Thoracic aorta (tissue), 2 donors: ENCODE measurements around the gene SOCS7. TPM values are rescaled to one million over a fixed set of nuclear protein-coding genes. Genes with fewer than 3 reads are reported as not detected.

Experiments used
- ATAC-seq: fragments of 150-250 bp; one replicate; pipeline ENCODE4 v1.8.0; 2017; ENCODE audit warnings: low read depth; ENCODE audit not compliant: insufficient number of reproducible peaks, low FRiP score
- DNase-seq: peaks from one replicate; pipeline ENCODE4 v3.0.0-alpha.2; 2020; ENCODE audit warnings: low spot score
- H3K27ac ChIP-seq, 2 donors: fragments of 200-600 bp; sonication (generic); 1 replicate in 1 of 2; 2 replicates in 1 of 2; pipeline ENCODE4 v1.5.1; 2016; ENCODE audit warnings: mild to moderate bottlenecking in 2 of 2, moderate library complexity in 2 of 2
- H3K27me3 ChIP-seq: fragments of 200-600 bp; sonication (generic); replicated peaks from 2 replicates; pipeline ENCODE4 v1.6.0; 2016; ENCODE audit warnings: mild to moderate bottlenecking; ENCODE audit not compliant: insufficient read depth
- H3K36me3 ChIP-seq: fragments of 200-600 bp; sonication (generic); one replicate; pipeline ENCODE4 v1.5.1; 2016
- H3K4me1 ChIP-seq, 2 donors: fragments of 200-600 bp; sonication (generic); 1 replicate in 1 of 2; 2 replicates in 1 of 2; pipeline versions ENCODE4 v1.5.1 to v1.6.0; 2016; ENCODE audit warnings: low read depth in 2 of 2, mild to moderate bottlenecking in 1 of 2; ENCODE audit not compliant: control insufficient read depth in 1 of 2
- H3K4me3 ChIP-seq: fragments of 200-600 bp; sonication (generic); 2 replicates; pipeline ENCODE4 v1.5.1; 2016; ENCODE audit warnings: mild to moderate bottlenecking
- H3K9me3 ChIP-seq: fragments of 200-600 bp; sonication (generic); 2 replicates; pipeline ENCODE4 v1.5.1; 2016
- total RNA-seq, 2 donors: library from RNA; depleted of rRNA; stranded (reverse); fragments of >200 nt; gene quantifications; one replicate each; pipeline versions ENCODE4 v1.1.0 to v1.2.3, GENCODE V29; 2016
- TF ChIP-seq, protein P1 (sequence below): fragments of 200-600 bp; sonication (generic); IDR thresholded peaks from one replicate; pipeline ENCODE4 v1.5.1; 2019; ENCODE audit warnings: antibody characterized with exemption

The SOCS7 gene
- total RNA-seq, 2 donors from 2014 or later, result 14.3 to 21.9 TPM

DNA sequence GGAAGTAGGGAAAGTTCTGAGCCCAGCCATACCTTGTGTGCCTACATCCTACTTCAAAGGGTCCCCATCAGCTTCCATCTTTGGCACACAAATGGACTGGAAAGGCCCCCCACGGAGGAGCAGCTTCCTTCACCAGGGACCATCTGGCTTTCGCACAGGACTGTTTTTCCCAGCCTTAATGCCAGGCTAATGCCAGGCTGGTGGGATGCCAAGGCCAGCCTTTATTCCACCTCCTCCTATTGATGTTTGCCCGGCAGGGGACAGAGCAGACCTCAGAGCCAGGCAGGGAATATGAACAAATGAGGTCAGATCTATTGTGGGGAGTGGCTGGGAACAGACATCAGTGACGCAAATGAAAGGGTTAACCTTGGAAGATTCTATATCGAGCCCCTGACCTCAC, 13.6 kb upstream of the SOCS7 start:
- Histone ChIP-seq H3K36me3 (no peaks in the 10 kb centered on the region), H3K4me3 (no peak overlapping the region), H3K9me3 (no peaks in the 10 kb centered on the region), H3K27ac (no peak overlapping the region), H3K4me1 (no peaks in the 10 kb centered on the region), H3K27me3 (no peaks in the 10 kb centered on the region)
- TF ChIP-seq, protein P1, sequence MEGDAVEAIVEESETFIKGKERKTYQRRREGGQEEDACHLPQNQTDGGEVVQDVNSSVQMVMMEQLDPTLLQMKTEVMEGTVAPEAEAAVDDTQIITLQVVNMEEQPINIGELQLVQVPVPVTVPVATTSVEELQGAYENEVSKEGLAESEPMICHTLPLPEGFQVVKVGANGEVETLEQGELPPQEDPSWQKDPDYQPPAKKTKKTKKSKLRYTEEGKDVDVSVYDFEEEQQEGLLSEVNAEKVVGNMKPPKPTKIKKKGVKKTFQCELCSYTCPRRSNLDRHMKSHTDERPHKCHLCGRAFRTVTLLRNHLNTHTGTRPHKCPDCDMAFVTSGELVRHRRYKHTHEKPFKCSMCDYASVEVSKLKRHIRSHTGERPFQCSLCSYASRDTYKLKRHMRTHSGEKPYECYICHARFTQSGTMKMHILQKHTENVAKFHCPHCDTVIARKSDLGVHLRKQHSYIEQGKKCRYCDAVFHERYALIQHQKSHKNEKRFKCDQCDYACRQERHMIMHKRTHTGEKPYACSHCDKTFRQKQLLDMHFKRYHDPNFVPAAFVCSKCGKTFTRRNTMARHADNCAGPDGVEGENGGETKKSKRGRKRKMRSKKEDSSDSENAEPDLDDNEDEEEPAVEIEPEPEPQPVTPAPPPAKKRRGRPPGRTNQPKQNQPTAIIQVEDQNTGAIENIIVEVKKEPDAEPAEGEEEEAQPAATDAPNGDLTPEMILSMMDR, result no peak
- ATAC-seq (no peak), DNase-seq (no peak)

DNA sequence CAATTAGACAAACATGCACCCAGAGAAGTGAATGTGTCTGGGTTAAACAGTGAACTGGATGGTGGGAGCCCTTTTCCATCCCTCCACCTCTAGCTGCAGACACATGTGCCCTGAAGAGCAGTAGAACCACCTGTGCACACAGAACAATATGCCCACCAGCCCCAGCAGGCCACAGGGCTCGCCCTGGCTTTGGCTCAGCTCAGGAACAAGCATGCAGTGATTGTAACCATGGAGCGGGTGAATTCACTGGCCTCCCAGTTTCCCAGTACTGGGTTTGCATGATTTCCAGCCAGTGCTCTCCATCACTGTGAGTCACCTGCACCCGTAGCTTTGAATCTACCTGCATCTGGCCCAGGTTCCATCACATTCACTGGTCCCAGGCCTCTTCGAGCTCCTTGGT, 13.1 kb upstream of the SOCS7 start:
- Histone ChIP-seq H3K4me1 (no peaks in the 10 kb centered on the region), H3K27me3 (no peaks in the 10 kb centered on the region), H3K4me3 (no peak overlapping the region), H3K36me3 (no peaks in the 10 kb centered on the region), H3K27ac (no peak overlapping the region), H3K9me3 (no peaks in the 10 kb centered on the region)
- DNase-seq (no peak), ATAC-seq (no peak)
- TF ChIP-seq, protein P1, result no peak

DNA sequence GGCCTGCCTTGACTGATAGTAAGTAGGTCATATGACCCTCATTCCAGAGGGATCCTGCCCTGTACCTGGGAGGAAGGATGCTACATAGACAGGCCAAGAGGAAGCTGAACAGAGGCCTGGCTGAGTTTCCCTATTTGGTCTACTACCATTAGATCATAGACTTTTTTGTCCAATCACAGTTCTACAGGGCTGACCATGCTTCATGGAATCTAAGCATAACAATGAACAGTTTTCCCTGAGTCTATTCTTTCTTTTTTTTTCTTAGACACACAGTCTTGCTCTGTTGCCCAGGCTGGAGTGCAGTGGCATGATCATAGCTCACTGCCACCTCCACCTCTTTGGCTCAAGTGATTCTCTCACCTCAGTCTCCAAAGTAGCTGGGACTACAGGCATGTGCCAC, 11.8 kb upstream of the SOCS7 start:
- Histone ChIP-seq H3K4me3 (no peak overlapping the region), H3K9me3 (no peaks in the 10 kb centered on the region), H3K36me3 (no peaks in the 10 kb centered on the region), H3K27me3 (no peaks in the 10 kb centered on the region), H3K4me1 (no peaks in the 10 kb centered on the region), H3K27ac (no peak overlapping the region)
- DNase-seq (no peak), ATAC-seq (no peak)
- TF ChIP-seq, protein P1, result no peak

DNA sequence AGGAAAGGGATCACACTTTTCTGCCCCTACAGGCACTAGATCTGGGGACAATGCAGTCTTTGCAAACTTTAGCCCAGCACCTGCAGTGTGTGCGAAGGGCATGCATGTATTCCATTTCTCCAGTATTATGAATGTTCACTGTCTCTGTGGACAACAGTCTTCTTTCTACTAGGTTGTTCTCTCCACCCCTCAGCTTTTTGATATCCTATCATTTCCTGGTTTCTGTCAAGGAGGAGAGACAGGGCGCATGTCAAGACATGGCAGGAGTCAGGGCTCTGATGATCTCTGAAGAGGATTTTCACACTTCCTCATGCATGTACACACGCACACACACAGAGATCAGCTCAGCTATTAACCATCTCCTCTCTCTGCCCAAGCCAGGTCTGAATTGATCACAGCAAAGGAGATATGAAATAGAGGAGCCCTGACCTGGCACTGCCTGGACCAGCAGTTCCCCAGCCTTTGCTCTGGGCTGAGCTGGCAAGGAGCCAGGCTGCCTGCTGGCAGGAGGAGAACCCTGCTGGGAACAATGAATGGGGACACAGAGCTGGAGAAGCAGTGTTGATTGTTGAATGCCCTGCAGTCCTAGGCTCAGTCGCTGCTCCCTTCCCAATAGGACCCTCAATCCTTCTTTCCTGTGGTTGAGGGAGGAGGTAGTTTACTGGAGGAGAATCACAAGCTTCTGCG, 10.5 kb upstream of the SOCS7 start:
- TF ChIP-seq, protein P1, result no peak
- Histone ChIP-seq H3K36me3 (no peaks in the 10 kb centered on the region), H3K27ac (no peak overlapping the region), H3K9me3 (no peaks in the 10 kb centered on the region), H3K27me3 (no peaks in the 10 kb centered on the region), H3K4me1 (no peaks in the 10 kb centered on the region), H3K4me3 (no peak overlapping the region)
- ATAC-seq (no peak), DNase-seq (no peak)

DNA sequence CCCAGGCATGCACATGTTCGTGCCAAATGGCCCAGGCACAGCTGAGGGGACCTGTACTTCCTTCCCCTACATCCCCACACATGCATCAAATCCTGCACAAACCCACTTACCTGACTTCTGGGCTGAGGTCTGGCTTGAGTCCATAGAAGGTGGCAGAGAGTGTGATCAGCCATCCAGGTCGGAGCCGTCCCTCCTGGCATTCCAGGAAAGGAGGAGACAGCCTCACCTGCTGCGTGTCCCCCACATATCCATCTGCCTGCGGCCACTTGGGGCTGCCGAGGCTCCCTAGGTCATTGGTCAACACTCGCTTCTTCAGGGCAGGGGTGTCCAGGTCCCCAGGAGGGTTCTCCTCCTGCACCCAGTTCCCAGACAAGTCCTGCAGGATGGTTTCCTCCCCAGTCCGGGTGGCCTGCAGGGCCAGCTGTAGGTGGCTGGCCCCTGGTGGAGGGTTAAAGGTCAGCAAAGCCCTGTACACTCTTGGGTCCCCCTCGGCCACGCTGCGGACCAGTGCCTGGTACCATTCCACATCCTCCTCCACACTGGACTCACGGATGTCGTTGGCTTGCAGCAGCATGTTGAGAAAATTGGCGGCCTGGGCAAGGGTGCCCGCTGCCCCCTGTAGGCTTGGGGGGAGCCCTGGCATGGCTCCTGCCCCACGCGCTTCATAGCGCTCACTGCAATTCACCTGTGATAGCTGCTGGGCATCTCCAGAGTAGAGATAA, 8.6 kb upstream of the SOCS7 start:
- DNase-seq, result no peak
- Histone ChIP-seq H3K36me3 (no peaks in the 10 kb centered on the region), H3K4me1 (no peaks in the 10 kb centered on the region), H3K27me3 (no peaks in the 10 kb centered on the region), H3K4me3 (no peak overlapping the region), H3K27ac (no peak overlapping the region), H3K9me3 (no peaks in the 10 kb centered on the region)
- no peak for ATAC-seq
- TF ChIP-seq, protein P1, result no peak
